LNCaP clone FGC (cell line): ENCODE data around the gene FAM170B.

Source experiments
- DNase-seq: peaks from one replicate; pipeline ENCODE4 v3.0.0-alpha.2; 2011; ENCODE audit warnings: low read depth
- H3K4me3 ChIP-seq: 2 replicates; pipeline ENCODE4 v1.5.1; 2011; ENCODE audit warnings: mild to moderate bottlenecking, low read depth, low read length, control low read depth
- CTCF ChIP-seq: IDR thresholded peaks from 2 replicates; pipeline ENCODE4 v1.5.1; 2012; ENCODE audit warnings: mild to moderate bottlenecking; ENCODE audit not compliant: control insufficient read depth, insufficient read depth; ENCODE audit errors: extremely low read depth

The FAM170B gene

GRCh38 chr10:49158404-49158803, 24.6 kb upstream of the FAM170B start:
- no peak for DNase-seq
- TF ChIP-seq CTCF = no peak
- H3K4me3 ChIP-seq = no peak overlapping the region

DNA sequence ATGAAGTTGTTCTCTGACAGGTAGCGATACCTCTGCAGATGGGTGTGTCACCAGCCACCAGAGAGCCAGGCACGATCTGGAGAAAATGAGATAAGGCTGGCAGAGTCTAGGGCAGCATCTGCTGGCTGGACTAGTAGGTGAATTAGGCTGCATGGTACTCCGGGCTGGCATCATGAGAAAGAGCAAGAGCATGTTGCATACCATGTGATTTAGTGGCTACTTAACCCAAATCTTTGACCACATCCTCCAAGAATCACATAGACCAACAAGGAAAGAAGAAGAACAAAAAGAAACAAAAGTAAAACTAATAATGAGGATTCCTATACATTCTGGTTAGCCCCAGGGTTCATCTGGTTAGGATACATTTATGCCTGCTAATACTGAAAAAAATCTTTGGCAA, 23.4 kb upstream of the FAM170B start:
- no peak for DNase-seq
- H3K4me3 ChIP-seq = no peak overlapping the region
- TF ChIP-seq CTCF = no peak

DNA sequence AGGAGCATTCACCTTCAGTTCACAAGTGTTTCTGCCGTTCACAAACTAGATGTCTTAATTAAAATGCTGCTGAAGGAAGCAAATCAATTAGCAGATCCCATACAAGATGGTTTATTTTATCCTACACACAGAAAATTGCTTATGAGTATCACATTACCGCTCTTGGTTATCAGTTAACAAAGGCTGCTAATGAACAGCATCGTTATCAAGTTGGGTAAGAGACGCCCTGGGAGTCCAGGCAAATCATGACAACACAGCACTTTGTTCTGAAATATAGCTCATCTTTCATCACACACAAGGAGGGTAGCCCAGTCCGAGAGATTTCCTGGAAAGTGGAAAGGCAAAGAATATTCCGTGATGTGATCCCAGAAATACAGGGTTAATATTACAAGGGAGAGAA, 20.8 kb upstream of the FAM170B start:
- no peak overlapping the region for H3K4me3 ChIP-seq
- no peak for DNase-seq
- no peak for TF ChIP-seq CTCF

DNA sequence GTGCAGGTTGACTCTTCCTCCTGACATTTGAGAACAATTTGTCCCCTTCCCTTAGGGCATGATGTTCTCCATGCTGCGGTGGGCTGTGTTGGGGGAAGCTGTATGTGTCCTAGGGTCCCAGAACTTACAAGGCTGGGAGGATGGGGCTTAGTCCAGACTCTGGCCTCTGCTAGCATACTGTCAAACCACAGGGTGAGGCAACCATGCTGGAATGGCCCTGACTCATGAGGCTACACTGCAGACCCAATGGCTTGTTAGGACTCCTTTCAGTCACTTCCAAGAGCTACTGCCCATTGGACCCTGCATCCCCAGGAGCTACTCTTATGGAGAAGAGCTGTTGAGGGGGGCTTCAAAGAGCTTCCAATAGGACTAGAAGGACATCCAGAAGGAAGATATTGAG, 20.1 kb upstream of the FAM170B start:
- no peak for DNase-seq
- H3K4me3 ChIP-seq = no peak overlapping the region
- no peak for TF ChIP-seq CTCF

DNA sequence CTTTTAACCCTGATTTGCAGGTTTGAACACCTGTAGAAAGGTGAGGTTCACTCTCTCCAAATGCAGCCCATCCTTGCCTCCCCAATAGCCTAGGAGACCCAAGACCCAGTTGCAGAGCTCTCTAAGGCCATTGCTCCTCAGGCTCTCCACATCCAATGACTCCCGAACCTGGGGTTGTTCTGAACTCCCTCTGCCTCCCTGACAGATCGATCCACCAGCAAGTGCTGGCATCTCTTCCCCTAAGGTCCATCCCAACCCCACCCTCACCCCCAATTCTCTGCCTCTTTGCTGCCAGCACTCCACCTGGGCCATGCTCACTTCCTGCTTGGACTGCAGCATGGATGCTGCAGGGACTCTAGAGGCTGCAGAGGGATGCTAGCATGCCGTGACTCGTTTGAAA, 19.3 kb upstream of the FAM170B start:
- no peak overlapping the region for H3K4me3 ChIP-seq
- TF ChIP-seq CTCF = no peak
- no peak for DNase-seq

DNA sequence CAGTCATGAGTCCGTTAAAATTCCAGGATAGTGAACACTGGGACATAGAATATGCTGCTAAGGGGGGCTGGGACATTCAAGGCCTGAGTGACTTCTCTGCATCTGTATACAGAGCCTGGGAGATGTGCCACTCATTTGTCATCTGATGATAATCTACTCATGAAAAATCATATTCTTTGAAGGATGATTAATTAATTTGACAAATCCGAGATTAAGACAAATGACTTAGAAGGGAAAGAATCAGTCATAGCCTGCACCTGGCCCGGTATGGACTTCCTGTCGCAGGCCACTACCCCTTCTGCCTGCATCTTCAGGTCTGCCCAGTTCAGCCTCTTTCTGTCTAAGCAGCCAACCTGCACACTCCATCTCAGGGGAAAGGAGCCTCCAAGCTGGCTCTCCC, 18.8 kb upstream of the FAM170B start:
- no peak for TF ChIP-seq CTCF
- no peak overlapping the region for H3K4me3 ChIP-seq
- no peak for DNase-seq

- no peak for TF ChIP-seq CTCF
- DNase-seq = no peak
- H3K4me3 ChIP-seq = no peak overlapping the region
These were observed 18.2 kb upstream of the FAM170B start for GRCh38 chr10:49152037-49152436.
